HUES48 (cell line): ENCODE results near the gene KMT2D.

Experiments
- H3K27ac ChIP-seq: one replicate; pipeline ENCODE4 v1.7.0; 2013; ENCODE audit warnings: low read depth, low read length, inconsistent platforms
- H3K27me3 ChIP-seq: 2 replicates; pipeline ENCODE4 v1.6.1; 2013; ENCODE audit warnings: mild to moderate bottlenecking, low read length; ENCODE audit not compliant: control insufficient read depth, insufficient read depth
- H3K36me3 ChIP-seq: 2 replicates; pipeline ENCODE4 v1.6.1; 2013; ENCODE audit warnings: low read length; ENCODE audit not compliant: control insufficient read depth, insufficient read depth
- H3K4me1 ChIP-seq: 2 replicates; pipeline ENCODE4 v1.6.1; 2013; ENCODE audit warnings: mild to moderate bottlenecking, low read length; ENCODE audit not compliant: control insufficient read depth, insufficient read depth
- H3K4me3 ChIP-seq: 2 replicates; pipeline ENCODE4 v1.5.1; 2013; ENCODE audit warnings: mild to moderate bottlenecking, low read depth, low read length
- H3K9ac ChIP-seq: 2 replicates; pipeline ENCODE4 v1.6.1; 2013; ENCODE audit warnings: mild to moderate bottlenecking, low read depth, low read length, moderate library complexity
- H3K9me3 ChIP-seq: 2 replicates; pipeline ENCODE4 v1.6.1; 2013; ENCODE audit warnings: low read length; ENCODE audit not compliant: control insufficient read depth, insufficient read depth

KMT2D gene

DNA sequence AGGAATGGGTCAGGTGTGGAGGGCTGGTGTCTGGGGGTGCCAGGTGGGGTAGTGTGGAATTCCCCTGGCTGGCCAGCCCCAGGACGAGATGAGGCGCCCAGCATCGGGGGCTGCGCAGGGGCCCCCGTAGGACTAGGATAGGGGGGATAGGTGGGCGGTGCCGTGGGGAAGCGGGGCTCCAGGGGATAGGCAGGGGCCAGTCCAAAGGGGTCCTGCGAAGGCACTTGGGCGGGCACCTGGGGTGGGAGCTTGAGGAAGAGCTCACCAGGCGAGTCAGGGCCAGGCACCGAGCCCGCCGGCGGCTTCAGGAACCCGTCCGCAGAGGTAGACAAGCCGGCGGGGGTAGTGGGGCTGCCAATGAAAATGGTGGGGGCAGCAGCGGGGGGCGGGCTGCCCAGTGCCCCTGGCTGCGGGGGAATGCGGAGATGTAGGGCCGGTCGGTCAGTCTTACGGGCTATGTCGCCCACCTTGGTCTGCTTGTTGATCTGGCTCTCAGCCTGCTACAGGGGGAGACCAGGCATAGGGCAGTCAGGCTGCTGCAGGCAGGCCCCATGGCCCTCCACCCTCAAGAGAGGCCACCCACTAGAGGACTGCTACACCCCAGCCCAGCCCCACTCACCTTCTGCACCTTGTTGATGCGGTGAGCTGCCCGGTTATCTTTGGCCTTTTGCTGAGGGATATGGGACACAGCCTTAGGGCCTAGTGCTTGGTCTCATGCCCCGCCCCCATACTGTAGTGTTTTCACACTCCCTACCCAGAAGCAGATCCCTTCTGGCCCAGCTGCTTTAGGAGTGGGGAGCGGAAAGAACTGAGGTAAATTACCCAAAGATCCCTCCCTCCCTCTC lies 19.3 kb downstream of the KMT2D start:
- no peak overlapping the region for H3K9ac ChIP-seq
- H3K4me1 ChIP-seq, result no peaks in the 10 kb centered on the region
- H3K27ac ChIP-seq, result no peak overlapping the region
- peaks cover 99% of the 10 kb centered on the region for H3K36me3 ChIP-seq
- no peak overlapping the region for H3K4me3 ChIP-seq
- H3K9me3 ChIP-seq, result no peaks in the 10 kb centered on the region
- no peaks in the 10 kb centered on the region for H3K27me3 ChIP-seq

DNA sequence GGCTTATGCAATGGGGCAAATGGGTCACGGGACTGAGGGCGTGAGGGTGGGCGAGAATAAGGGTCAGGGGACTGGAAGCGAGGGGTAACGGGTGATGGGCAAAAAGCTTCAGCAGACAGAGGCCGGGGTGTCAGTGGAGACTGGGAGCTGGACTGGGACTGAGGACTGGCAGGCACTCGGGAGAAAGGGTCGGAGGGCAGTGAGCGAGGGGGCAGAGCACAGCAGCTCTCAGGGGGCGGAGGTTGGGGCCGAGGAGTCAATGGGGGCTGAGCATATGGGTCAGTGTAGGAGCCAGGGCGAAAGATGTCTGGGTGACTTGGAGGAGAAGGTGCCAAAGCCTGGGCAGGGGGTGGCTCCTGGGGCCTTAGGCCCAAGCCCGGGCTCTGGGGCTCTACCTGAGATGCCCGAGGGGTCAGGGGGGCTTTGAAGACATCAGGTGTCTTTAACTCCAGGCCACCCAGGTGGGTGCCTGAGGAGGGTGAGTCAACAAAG lies 20.2 kb downstream of the KMT2D start:
- no peak overlapping the region for H3K27ac ChIP-seq
- H3K27me3 ChIP-seq, result no peaks in the 10 kb centered on the region
- H3K4me3 ChIP-seq, result no peak overlapping the region
- no peaks in the 10 kb centered on the region for H3K9me3 ChIP-seq
- H3K9ac ChIP-seq, result no peak overlapping the region
- H3K4me1 ChIP-seq, result no peaks in the 10 kb centered on the region
- H3K36me3 ChIP-seq, result peaks cover 96% of the 10 kb centered on the region

GRCh38 chr12:49039421-49040363 lies 20.9 kb downstream of the KMT2D start:
- Histone ChIP-seq H3K27me3 (no peaks in the 10 kb centered on the region), H3K4me1 (no peaks in the 10 kb centered on the region), H3K9ac (no peak overlapping the region), H3K4me3 (no peak overlapping the region), H3K27ac (no peak overlapping the region), H3K9me3 (no peaks in the 10 kb centered on the region), H3K36me3 (peaks cover 96% of the 10 kb centered on the region)

- no peak overlapping the region for H3K27ac ChIP-seq
- no peaks in the 10 kb centered on the region for H3K9me3 ChIP-seq
- H3K4me3 ChIP-seq, result no peak overlapping the region
- H3K9ac ChIP-seq, result no peak overlapping the region
- H3K27me3 ChIP-seq, result no peaks in the 10 kb centered on the region
- H3K4me1 ChIP-seq, result no peaks in the 10 kb centered on the region
- peaks cover 96% of the 10 kb centered on the region for H3K36me3 ChIP-seq
Observed at GRCh38 chr12:49038291-49038955, 22.2 kb downstream of the KMT2D start.

DNA sequence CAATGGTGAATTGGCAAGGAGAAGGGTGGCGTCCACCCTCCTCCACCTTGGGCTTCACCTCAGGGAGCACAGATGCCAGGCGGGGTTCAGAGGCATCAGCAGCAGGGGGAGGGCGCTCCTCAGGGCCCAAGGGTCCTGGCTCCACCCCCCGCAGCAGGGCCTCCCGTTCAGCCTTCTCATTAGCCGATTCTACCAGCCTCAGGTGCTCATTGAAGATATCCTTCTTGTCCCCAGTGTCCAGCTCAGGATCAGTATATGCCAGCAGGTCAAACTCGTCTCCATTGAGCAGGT lies 22.7 kb downstream of the KMT2D start:
- Histone ChIP-seq H3K27ac (no peak overlapping the region), H3K9me3 (no peaks in the 10 kb centered on the region), H3K4me1 (no peaks in the 10 kb centered on the region), H3K36me3 (peaks cover 96% of the 10 kb centered on the region), H3K4me3 (no peak overlapping the region), H3K27me3 (no peaks in the 10 kb centered on the region), H3K9ac (no peak overlapping the region)

GRCh38 chr12:49037111-49037946 lies 23.3 kb downstream of the KMT2D start:
- Histone ChIP-seq H3K9me3 (no peaks in the 10 kb centered on the region), H3K36me3 (peaks cover 96% of the 10 kb centered on the region), H3K27me3 (no peaks in the 10 kb centered on the region), H3K27ac (no peak overlapping the region), H3K9ac (no peak overlapping the region), H3K4me3 (no peak overlapping the region), H3K4me1 (no peaks in the 10 kb centered on the region)

- Histone ChIP-seq H3K4me1 (no peaks in the 10 kb centered on the region), H3K27me3 (no peaks in the 10 kb centered on the region), H3K36me3 (peaks cover 96% of the 10 kb centered on the region), H3K9ac (no peak overlapping the region), H3K9me3 (no peaks in the 10 kb centered on the region), H3K27ac (no peak overlapping the region), H3K4me3 (no peak overlapping the region)
Observed at GRCh38 chr12:49036029-49036428, 24.6 kb downstream of the KMT2D start.

- Histone ChIP-seq H3K9me3 (no peaks in the 10 kb centered on the region), H3K36me3 (peaks cover 96% of the 10 kb centered on the region), H3K27me3 (no peaks in the 10 kb centered on the region), H3K4me3 (no peak overlapping the region), H3K27ac (no peak overlapping the region), H3K4me1 (no peaks in the 10 kb centered on the region), H3K9ac (no peak overlapping the region)
Observed at GRCh38 chr12:49034286-49034622, 26.3 kb downstream of the KMT2D start.

- Histone ChIP-seq H3K27ac (no peak overlapping the region), H3K9ac (no peak overlapping the region), H3K4me3 (no peak overlapping the region), H3K27me3 (no peaks in the 10 kb centered on the region), H3K4me1 (no peaks in the 10 kb centered on the region), H3K36me3 (peaks cover 96% of the 10 kb centered on the region), H3K9me3 (no peaks in the 10 kb centered on the region)
Observed at GRCh38 chr12:49033611-49034285, 26.8 kb downstream of the KMT2D start.
